SIG-M5 treated with dmso at 0.1 percent for 504 hours (cell line): Measurements from ENCODE around the gene SLC6A19.
A peak's percentile ranks its signal among the peaks of the same experiment; 100 is the strongest.
"Not testable (repeated sequence)": the region's sequence is repeated elsewhere in the genome, so short reads cannot be mapped to it uniquely, and the experiment has no call there.

Experiments used
- DNase-seq: peaks from one replicate; lab custom pipeline; 2025; ENCODE audit not compliant: unreplicated experiment; lab: John Stamatoyannopoulos, UW

SLC6A19 gene

DNA sequence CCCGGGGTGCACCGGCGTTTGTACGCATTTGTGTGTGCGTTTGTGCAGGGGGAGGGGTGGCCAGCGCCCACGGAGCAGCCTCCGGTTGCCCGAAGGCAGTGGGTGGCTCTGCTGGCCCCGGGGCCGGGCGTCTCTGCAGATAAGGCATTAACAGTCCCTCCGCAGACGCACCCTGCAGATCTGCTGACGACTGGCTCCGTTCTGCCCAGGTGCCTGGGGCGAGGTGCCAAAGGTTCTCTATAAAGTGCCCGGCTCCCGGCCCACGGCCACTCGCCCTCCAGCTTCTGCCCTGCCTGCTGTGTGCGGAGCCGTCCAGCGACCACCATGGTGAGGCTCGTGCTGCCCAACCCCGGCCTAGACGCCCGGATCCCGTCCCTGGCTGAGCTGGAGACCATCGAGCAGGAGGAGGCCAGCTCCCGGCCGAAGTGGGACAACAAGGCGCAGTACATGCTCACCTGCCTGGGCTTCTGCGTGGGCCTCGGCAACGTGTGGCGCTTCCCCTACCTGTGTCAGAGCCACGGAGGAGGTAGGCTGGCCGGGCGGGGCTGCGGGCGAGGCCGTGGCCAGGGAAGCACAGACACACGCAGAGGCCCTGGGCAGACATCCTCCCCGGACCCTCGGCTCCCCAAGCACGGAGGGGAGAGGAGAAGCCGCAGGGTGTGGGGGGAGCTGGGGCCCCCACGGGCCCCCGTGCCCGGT lies at the start of gene SLC6A19:
Gene SLC6A19 (plus strand): TSS at position 269 of the 699 bp plus-strand sequence. CDS start 56 bp downstream, at position 325.
- DNase-seq, result no peak

DNA sequence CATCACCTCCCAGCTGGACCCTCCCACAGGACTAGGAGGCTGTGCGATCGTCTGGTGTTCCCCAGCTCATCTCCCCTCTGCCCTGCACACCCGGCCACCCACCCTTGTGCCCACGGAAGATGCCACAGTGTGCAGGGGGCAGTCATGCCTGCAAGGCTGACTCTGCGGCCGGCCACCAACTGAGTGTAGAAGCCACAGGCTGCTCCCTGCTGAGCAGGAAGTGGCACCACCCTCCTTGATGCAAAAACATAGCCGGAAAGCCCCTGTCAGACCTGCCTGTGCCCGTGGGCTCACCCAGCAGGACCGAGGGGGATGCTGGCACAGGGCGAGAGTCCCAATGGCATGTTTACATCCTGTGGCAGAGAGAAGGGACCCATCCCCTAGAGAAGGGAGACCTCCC lies 49.2 kb upstream of the SLC6A19 start:
- no peak for DNase-seq

DNA sequence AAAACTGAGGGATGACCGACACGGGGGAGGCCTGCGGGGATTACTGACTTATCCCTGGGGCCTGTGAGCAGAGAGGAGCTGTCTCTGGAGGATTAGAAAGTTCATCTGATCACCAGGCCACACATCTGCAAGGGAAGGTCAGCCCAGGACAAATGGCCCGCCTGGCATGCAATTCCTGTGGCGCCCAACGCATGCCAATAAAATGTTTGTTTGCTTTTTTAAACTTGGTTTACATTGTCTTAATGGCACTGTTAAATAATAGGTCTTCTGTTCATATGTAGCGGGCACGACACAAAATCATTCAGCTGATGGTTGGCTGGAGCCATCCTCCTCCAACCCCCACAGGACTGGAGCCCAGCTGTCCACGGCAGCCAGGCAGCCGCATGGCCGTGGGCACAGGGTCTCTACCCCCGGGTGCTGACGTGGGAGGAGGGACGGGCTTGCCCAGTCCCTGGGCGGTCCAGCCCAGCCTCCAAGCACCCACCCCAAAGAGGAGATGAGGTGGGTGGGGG lies 48.6 kb upstream of the SLC6A19 start:
- no peak for DNase-seq

GRCh38 chr5:1153428-1153827 lies 48.0 kb upstream of the SLC6A19 start:
- DNase-seq, result no peak

- no peak for DNase-seq
These were observed 46.0 kb upstream of the SLC6A19 start for GRCh38 chr5:1155191-1156032.

DNA sequence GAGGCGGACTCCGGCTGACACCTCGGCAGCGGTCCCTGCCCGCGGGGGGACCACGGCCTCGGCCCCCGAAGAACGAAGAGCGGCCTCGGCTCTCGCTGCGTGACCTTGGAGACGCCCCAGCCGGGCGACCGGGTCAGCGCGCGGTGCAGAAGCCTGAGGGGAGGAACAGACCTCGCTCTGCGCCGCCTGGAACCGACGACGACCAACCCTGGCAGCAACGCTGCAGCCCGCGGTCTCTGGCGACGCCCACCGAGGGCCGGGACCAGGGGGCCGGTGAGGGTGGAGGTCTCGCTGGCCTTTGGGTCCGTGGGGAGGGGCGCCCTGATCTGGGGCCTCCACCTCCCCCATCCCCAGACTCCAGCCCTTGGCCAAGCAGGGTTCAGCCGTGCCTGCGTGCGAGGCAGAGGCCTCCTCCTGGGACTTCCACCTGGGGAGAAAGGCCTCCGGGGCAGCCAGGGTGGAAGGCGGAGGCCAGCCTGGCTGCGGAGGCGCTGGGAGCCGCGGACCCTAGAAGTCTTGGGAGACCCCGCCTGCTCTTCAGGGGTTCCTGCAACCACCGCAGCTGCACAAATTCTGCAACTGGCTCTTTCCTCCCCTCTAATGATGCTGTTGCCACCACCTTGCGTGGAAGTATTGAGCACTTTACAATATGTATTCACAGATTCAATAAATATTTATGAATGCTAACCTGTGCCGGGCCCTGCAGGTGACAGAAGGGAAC lies 45.2 kb upstream of the SLC6A19 start:
- DNase-seq, result no peak

- DNase-seq, result no peak
These were observed 44.5 kb upstream of the SLC6A19 start for GRCh38 chr5:1156754-1157460.

GRCh38 chr5:1157461-1157986 lies 43.9 kb upstream of the SLC6A19 start:
- DNase-seq, result not testable (repeated sequence)

DNA sequence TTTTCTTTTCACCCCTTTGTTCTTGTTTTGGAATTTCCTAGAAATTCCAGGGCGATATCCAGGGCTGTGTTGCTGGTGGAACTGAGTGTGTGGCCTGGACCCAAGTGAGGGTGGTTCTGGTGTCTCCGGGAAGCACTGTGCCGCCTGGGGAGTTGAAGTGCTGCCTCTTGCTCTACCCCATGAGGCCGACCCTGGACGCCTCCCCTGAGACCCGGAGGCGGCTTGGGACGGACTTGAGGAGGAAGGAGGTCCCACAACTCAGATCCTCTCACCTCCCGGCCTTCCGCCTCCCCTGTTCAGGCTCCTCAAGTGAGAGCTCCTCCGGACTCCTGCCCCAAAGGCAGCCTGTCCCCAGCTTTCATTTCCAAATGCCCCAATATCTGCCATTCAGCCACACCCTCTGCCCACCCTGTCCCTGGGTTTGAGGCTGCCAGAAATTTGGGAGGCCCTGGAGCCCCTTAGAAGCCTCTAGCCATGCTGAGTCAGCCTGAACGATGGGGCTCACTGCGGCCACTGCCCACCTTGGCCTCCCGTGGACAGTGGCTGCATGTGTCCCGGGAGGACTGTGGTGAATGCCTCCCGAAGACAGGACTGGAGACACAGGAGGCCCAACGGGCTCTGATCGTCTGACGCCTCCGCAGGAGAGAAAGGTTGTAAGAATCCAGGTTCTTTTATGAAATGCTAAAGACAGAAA lies 42.6 kb upstream of the SLC6A19 start:
- DNase-seq, result no peak

DNA sequence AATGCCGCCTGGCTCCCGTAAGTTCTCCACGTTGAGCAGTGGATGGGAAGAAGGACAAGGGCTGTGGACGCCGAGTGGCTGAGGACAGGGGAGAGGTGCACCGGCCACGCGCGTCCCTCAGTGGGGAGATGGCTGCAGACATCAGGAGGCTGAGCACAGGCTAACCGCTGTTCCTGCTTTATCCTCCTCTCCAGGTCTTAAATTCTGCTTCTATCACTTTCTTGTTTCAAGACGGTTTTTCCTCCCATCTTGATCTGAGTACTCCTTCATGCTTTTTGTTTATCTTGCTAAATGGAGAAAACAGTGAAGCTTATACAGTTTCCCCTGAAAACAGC lies 42.1 kb upstream of the SLC6A19 start:
- DNase-seq, result no peak

DNA sequence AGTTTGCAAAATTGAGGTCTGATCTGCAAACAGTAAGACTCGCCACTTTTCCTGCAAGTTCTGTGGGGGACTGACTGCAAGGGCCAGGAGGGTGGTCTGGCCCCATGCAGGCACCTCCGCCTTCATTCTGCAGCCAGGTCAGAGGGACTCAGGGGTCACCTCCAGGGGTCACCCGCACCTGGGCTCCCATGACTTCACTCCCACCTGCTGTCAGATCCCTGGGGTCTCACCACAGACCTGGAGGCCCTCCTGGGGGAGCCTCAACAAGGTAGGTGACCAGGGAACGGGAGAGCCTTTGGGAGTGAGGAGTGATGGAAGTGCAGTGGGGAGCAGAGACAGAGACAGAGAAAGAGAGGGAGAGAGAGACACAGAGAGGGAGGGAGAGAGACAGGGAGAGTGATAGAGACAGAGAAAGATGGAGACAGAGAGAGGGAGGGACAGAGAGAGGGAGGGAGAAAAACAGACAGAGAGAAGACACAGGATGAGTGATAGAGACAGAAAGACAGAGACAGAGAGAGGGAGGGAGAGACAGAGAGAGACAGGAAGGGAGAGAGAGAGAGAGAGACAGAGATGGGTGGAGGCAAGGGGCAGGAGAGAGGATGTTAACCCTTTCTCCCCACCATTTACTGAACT lies 41.5 kb upstream of the SLC6A19 start:
- DNase-seq, result no peak

DNA sequence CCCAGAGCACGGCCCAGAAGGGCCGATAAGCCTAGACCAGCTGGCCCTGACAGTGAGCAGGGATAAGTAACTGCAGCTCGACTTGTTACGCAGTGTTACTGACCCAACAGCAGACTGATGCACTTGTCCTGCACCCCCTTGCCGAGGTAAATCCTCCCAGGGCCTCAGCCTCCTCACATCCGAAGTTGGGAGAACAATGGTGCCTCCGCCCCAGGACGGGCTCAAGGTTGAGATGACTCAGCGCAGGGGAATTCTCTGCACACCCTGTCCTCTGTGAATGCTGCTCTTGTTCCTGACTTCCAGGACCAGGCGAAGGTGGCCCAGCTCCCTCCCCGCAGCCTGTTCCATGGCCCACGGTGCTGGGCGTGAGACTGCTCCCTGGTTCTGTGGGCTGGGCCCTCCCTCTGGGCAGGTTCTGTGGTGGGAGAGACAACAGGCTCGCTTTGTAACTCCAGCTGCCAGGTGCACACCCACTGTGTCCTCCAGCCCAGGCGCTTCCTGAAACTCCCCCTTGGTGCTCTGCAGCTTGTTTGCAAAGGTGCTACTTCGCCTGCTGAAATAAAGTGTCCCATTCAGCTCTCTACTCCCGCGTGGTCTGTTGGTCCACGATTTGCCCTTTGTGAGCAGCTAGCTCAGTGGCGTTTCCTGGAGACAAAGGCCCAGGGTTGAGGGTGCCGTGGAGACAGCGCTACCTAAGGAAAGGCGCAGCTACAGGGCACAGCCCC lies 40.1 kb upstream of the SLC6A19 start:
- DNase-seq, result no peak

- DNase-seq, result no peak
These were observed 39.6 kb upstream of the SLC6A19 start for GRCh38 chr5:1161833-1162229.

- DNase-seq, result no peak
These were observed 39.1 kb upstream of the SLC6A19 start for GRCh38 chr5:1162276-1162675.

GRCh38 chr5:1162751-1163150 lies 38.6 kb upstream of the SLC6A19 start:
- peak; percentile 18 for DNase-seq

DNA sequence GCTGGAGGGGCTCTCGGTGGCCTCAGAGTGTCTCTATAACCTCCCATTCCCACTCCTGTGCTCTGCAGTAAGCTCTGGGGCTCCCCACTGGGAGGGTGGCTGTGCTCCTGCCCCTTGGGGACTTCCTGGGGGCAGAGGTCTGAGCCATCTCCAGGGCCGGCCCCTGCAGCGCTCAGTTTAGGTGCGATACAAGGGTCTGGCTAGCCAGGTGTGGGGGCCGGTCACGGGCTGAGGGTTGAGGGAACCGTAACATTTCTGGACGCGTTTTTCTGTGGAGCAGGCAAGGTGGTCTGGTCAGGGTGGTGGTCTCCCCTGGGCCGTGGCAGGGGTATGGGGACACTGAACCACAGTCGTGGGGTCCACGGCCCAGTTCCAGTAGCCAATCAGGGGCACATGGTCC lies 38.0 kb upstream of the SLC6A19 start:
- no peak for DNase-seq

- DNase-seq, result no peak
These were observed 37.5 kb upstream of the SLC6A19 start for GRCh38 chr5:1163879-1164278.

- no peak for DNase-seq
These were observed 36.4 kb upstream of the SLC6A19 start for GRCh38 chr5:1164696-1165630.
